Measurements from ENCODE around the gene ETFB.

The ETFB gene

GRCh38 chr19:51372649-51373504 lies 6.7 kb upstream of the ETFB start, which contains the start of gene NKG7:
TSS of gene NKG7 (minus strand) at chr19:51372654. CDS start at chr19:51372535, 119 bp downstream.
- DNase-seq (peak; percentile 87), ATAC-seq (peak; percentile 78)

DNA sequence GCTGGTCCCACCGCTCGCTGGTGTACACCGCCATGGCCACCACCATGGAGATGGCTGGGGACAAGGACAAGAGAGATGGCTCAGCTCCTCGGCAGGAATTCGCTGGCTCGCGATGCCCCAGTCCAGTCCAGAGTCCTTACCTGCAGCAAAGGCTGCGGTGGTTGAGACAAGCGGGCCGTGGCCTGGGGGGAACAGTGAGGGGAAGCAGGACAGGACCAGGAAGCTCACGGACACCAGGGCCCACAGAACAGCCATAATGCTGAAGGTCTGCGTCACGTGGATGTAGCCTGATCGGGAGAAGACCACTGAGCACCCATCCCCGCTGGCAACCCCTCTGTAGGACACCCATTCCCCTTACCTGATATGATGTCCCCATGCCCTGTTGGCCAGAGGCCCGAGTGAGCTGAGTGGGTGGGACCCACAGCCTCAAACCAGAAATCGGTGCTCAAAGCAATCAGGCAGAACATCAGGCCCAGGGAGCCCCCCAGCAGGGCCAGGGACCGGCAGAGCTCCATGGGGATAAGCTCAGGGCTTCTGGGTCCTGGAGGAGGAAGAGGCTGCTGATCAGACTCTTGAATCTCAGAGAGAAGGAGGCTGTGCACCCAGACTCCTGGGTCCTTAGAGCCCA lies 5.9 kb upstream of the ETFB start:
- DNase-seq (no peak), ATAC-seq (no peak)

DNA sequence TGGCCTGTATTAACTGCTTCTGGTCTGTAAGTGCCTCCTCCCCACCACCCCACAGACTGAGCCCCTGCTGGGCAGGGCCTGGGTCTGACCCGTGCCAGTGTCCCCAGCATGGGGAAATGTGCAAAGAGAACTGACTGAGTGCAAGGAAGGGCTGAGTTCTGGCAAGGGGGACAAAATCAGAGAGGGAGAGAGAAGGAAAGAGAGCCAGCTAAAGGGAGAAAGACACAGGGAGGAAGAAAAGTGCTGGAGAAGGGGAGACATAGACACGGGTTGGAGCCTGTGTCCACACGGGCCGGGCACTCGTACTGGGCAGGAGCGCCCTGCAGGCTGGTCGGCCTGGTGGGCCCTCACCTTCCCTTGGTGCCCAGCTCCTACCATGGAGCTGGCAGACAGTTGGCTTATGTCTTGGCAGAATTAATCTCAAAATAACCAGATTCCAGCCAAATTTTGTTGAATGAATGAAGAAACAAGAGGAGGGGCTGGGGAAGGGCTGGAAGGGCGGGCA lies 5.0 kb upstream of the ETFB start:
- DNase-seq (no peak), ATAC-seq (no peak)

DNA sequence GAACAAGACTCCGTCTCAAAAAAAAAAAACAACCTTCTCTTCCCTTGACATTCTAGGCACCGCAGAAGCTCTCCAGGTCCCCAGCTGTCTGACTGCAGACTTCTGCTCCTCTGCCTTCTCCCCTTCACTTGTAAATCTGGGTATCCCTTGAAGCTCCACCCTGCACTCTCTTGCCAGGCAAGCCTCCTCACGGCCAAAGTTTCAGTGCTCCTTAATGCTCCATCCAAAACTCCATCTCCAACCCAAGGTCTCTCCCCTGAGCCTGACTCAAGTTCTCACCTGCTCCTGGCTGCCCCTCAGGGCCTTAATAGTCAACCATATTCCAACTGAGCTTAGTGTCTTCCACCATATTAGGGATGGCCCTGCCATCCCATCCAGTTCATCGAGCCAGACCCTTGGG lies 4.0 kb upstream of the ETFB start:
- no peak for DNase-seq
- no peak for ATAC-seq

GRCh38 chr19:51368366-51369282 lies 2.4 kb upstream of the ETFB start, which contains the start of gene CLDND2:
TSS of gene CLDND2 (minus strand) at chr19:51369003. CDS start at chr19:51368577, 426 bp downstream.
- peak; percentile 73 for DNase-seq

GRCh38 chr19:51367565-51368365 lies 1.6 kb upstream of the ETFB start:
- DNase-seq, result peak; percentile 99
- peak; percentile 78 for ATAC-seq

More at GRCh38 chr19:51368366-51369282, 2.4 kb upstream of the ETFB start, which contains the start of gene CLDND2:
- no peak for ATAC-seq

- DNase-seq, result no peak
- no peak for ATAC-seq
Observed at GRCh38 chr19:51367255-51367564, 1.0 kb upstream of the ETFB start.

DNA sequence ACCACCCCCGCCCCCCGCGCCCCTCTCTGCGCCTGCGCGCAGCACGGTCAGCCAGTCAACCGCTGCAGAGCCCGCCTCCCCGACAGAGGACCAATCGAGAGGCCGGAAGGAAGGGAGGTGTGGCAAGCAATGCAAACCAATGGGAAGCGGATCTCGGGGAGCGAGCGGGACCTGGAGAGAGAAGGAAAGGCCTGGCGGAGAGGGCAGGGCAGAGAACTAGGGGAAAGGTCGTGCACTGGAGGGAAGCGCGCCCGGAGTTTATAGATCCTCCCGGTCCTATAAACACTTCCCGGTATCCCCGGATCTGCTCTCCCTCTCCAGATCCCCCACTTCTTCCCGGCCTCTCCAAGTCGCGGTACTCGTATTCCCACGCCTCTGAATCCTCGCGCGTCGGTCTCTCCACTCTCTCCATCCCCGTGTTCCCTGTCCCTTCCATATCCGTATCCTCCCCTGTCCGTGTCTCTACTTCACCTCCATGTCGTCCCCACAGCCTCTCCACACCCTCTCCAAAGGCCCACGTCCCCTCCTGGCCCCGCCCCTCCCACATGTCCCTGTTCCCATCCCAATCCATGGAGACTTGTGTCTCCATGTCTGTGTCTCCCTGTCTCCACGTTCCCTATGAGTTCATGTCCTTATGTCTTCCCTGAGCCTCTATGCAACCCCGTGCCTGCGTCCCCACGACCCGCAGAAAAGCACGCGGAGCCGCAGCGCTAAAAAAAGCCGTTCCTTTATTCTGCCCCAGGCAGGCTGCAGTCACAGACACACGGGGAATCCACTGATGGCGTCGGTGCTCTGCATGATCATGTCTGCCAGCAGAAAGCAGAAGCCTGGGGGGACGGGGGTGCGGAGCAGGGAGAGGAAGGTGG lies 434 bp upstream of the ETFB start:
- peak; percentile 37 for ATAC-seq
- DNase-seq, result peak; percentile 95

DNA sequence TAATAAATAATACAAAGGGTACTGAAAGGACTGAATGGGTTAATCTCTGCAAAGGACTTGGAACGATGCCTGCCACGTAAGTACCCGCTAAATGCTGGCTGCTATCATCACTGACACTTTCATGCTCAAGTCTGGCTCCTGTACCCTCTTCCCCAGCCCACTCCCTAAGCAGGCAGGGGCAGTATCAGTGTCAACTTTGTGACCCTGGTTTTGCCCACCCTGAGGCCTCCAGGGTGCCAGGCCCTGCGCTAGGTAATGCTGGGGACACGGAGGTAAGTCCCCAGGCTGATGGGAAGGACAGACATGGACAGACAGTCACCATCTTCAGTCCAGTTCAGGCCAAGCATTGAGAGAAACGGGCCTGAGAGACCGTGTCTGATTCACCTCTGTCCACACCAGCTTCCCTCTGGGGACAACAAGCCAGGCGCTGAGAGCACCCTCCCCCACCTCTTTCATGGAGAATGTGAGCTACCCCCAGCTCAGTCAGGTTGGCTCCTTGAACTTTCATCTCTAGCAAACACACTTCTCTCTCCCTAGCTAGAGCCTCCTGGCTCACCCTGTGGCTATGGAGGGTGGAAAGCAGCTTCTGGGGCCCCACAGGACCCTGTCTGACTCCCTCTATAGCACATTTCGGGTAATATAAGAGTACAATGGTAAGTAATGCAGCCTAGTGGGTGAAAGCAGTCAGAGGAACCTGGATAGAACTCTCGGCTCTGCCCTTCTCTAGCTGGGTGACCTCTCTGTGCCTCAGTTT lies 800 bp downstream of the ETFB start:
- ATAC-seq, result no peak

GRCh38 chr19:51364200-51365106 lies 1.7 kb downstream of the ETFB start:
- ATAC-seq (no peak), DNase-seq (peak; percentile 25)

More for the DNA sequence above, 800 bp downstream of the ETFB start:
- DNase-seq, result peak; percentile 29

DNA sequence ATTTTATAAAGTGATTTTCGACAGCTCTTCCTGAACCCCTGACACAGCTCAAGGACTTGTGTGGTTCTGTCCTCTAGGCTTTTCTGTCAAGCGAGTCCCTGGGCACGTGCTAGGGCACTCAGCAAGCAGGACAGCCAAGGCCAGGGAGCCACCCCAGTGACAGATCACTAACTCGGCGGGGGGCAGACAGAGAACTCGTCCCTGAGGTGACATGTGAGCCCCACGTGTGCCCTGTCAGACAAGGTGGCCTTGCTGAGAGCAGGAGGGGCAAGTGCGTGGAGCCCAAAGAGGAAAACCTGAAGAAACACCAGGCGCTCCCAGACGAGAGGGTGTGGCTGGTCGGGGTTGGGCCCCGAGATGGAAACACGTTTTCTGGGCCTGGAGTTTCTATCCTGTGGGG lies 4.9 kb downstream of the ETFB start:
- no peak for ATAC-seq
- no peak for DNase-seq

DNA sequence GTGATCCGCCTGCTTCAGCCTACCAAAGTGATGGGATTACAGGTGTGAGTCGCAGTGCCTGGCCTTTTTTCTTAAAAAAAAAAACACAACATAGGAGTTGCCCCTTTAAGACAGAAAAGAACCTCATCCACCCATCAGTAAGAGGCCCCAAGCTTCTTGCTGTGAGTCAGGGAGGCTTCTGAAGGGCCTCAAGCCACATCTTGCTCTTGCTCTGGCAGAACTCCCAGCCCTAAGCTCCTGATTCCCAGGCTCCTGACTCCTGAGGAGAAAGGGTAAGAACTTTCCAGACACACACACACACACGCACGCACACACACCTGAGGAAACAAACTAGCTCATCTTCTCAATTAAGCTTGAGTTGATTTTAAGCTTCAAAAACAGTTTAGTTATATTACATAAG lies 6.9 kb downstream of the ETFB start:
- no peak for ATAC-seq
- DNase-seq, result no peak

DNA sequence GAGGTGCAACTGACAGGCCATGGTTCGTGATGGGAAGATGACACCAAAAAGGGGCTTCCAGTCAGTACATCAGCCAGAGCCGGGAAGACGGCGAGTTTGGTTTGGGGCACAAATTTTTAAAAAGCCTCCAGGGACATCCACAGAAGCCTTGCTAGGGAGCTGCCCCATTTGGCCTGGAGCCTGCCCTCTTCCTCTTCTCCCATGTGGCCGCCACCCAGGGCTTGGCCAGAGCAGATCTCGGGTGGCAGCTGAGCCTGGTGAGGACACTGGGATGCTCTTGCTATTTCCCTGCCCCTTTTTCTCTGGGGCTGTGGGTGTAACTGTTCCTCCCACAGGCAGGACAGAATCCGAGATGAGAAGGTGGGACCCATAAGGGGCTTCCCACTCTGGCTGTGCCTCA lies 8.2 kb downstream of the ETFB start:
- ATAC-seq (no peak), DNase-seq (no peak)

GRCh38 chr19:51356159-51356801 lies 9.9 kb downstream of the ETFB start:
- DNase-seq, result no peak
- no peak for ATAC-seq

GRCh38 chr19:51354742-51355148 lies 11.4 kb downstream of the ETFB start:
- peak; percentile 74 for ATAC-seq
- DNase-seq, result peak; percentile 54

DNA sequence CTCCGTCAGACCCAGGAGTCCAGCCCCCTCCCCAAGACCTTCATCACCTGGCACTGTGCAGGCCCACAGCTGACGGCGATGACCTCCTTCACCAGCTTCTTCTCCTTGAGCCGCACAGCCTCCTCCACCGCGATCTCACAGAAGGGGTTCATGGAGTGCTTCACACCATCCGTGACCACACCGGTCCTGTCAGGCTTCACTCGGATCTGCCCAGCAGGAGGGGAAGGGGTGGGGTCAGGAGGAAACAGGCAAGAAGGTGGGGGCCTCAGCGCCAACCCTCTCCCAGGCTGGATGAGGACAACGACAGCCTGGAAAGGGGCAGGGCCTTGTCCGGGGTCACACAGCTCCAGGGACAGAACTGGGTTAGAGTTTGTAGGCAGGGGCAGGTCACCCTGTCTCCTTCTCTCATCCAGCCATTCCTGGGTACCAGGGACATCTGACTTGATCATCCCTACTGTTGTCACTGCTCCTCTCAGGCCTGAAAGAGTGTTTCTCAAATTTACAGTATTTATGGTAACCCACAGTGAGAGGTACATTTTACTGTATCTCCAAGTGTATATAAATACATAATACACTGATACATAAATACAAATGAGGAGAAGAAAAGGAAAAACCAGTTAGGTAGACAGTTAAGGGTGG lies 12.0 kb downstream of the ETFB start:
- ATAC-seq (no peak), DNase-seq (no peak)

DNA sequence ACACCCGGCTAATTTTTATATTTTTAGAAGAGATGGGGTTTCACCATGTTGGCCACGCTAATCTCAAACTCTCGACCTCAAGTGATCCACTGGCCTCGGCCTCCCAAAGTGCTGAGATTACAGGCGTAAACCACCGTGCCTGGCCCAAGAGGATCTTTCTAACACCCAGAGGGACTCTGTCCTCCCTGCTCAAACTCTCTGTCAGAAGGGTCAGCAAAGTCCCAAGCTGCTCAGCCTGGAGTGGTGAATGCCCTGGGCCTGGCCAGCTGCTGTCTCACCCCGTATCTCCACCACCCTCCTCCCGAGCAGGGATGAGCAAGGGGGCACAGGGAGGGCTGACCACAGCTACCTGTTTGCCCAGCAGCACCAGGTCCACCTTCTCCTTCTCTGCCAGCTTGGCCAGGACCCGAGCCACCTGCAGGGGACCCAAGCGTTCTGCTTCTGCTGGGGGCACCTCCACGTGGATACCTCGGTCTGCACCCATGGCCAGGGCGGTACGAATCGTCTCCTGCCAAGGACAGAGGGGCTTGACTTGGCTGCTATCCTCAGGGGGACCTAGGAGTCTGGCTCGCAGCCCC lies 13.3 kb downstream of the ETFB start:
- DNase-seq (no peak), ATAC-seq (no peak)

Data from stimulated activated naive CD8-positive, alpha-beta T cell treated with anti-CD3 and anti-CD28 coated beads, Interleukin-15, Interleukin-2, amounts not matched to agents 100 U/mL and 50 U/mL, for 24 hours (primary cell).